Measurements from ENCODE around the gene ATAT1.

- no peak for TF ChIP-seq POLR2AphosphoS5 (IDR thresholded peaks at IDR 0.05; ENCODE audit: insufficient read depth in 1 of 2, low read depth in 1 of 2)
- TF ChIP-seq CTCF (IDR thresholded peaks at IDR 0.05): no peak
Observed at GRCh38 chr6:30685157-30686008, 58.7 kb downstream of the ATAT1 start.

Data from vagina (tissue), 2 donors.